Myocyte (in vitro differentiated cells): Measurements from ENCODE around the gene NEMP2. TPM values are rescaled to one million over a fixed set of nuclear protein-coding genes. Genes with fewer than 3 reads are reported as not detected.

ENCODE experiments used
- DNase-seq: peaks from one replicate; pipeline ENCODE4 v3.0.0-alpha.2; 2012; ENCODE audit warnings: low read depth
- polyA plus RNA-seq: library from polyadenylated mRNA; unstranded; fragments of >200 nt; gene quantifications from one replicate; pipeline ENCODE4 v1.2.1, GENCODE V29; 2012; ENCODE audit warnings: missing spikeins
- total RNA-seq: library from RNA; depleted of rRNA; stranded (reverse); fragments of >200 nt; gene quantifications from 2 replicates; pipeline ENCODE4 v1.2.3, GENCODE V29; 2014

Gene NEMP2, protein sequence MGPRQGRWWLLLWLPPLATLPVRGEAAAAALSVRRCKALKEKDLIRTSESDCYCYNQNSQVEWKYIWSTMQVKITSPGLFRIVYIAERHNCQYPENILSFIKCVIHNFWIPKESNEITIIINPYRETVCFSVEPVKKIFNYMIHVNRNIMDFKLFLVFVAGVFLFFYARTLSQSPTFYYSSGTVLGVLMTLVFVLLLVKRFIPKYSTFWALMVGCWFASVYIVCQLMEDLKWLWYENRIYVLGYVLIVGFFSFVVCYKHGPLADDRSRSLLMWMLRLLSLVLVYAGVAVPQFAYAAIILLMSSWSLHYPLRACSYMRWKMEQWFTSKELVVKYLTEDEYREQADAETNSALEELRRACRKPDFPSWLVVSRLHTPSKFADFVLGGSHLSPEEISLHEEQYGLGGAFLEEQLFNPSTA
- 2.0 and 4.7 TPM in 2 replicates for total RNA-seq
- 3.6 TPM for polyA plus RNA-seq

DNA sequence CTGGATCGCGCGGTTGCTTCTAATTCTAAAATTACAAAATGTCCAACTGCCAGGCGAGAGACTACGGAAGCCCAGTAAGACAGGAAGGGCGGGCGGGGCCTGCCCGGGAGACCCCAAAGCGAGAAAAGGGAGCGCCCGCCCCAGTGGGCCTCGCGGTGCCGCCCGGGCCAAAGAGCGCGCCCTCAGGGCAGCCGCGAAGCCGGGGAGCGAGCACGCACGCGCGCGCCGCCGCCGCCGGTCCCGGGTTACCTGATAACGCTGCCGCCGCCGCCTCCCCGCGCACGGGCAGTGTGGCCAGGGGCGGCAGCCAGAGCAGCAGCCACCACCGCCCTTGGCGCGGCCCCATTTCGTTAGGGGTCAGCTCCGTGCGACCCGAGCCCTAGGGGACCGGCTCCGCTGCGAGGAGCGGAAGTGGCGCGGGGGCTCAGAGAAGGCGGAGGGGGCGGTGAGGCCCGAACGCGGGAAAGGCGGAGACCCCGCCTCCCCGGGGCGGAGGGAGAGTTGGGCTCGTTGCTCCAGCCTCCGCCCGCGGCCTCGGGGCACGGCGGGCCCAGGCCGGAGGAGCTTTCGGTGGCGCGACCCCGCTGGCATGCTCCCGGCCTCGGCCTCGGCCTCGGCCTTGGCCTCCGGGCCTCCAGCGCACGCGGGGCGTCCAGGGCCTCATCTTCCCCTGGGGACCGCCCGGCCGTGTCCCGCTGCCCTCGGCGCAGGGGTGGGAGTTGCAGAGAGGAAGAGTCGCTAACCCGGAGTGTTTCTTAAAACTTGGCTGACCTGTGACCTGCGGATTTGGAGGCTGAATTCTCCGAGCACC is at the start of gene NEMP2:
NEMP2 (minus strand) TSS at position 413 of the 811 bp plus-strand sequence; CDS start at position 346, 67 bp downstream.
- peak; percentile 75 for DNase-seq

DNA sequence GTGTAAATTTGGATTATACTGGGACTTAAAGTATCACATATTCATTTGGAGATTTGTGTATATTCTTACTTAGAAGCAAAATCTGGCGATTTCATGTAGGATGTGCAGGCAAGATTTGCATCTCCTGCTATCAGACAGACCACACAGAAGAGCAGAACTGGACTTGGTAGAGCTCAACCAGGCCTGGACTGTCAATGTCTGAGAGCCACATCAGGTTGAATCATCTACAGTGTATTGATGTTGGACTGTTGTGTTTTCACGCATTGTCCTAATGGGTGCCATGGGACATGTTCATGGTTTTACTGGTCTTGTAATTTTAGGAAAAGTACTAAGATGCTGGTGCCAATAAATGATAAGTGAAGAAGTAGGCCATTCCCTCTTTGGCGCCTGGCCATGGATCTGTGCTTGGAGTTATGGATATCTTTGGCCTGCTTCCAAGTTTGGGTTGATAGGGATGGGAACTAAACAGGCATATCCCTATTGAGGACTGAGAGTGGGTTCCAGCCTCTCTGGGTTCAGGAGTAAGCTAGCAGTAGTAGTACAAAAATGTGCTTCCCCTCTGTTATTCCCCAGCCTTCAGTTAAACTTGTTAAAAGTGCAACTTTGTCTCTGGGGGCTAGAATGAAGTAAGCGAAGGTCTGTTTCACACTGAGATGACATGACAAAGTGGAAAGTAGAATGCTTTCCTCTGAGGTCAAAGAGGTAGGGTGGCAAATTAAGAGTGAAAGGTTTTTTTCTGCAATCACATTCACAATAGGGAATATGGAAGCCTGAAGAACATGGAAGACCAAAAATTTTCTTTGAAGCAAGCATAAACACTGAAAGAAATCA is 49.2 kb upstream of the NEMP2 start:
- no peak for DNase-seq

DNA sequence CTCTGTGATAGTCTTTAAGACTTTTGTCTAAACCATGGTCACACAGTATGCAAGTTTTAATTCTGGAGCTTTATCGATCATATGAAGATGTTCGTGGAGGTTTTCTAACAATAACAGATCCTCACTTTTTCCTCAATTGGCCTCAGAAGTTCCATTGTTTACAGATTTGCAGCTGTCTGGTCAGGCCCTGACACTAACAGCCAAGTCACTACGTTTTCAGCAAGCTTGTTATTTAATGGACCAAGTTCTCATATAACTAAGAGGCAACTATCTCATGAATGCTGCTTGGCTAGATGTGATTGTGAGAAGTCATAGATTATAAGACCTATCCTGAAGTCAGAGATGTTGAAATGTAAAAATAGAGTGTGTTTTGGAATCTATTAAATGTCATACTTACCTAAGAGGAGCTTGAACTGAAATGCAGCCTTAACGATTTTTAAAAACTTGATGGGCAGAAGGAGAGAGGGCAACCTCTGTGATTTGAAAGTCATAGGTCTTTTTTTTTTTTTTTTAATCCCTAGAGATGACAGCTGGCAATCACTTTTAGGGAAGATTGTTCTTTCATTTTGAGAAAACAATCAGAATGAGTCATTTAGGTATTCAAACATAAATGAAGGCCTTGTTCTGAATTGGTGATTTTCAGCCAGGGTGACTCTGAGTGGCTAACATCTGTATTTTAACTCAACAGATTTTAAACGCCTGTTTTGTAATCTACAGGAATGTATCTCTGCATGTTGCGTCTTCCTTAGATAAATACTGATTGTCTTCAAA is 48.4 kb upstream of the NEMP2 start:
- DNase-seq = peak; percentile 28

DNA sequence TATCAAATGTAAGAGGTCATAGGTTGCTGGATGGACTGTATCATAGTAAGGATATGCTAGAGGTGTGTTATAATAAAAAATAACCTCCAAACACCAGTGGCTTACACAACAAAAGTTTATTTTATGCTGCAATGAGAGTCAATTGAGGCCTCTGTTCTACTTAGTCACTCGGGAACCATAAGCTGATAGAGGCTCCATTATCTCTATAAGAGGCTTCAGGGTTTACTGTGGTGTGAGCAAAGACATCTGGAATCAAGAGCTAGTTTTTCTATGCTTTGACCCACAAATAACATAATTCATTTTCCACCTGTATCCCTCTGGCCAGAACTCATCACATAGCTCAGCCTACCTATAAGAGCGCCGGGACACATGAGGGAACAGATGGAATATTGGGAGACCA is 47.5 kb upstream of the NEMP2 start:
- DNase-seq = no peak

DNA sequence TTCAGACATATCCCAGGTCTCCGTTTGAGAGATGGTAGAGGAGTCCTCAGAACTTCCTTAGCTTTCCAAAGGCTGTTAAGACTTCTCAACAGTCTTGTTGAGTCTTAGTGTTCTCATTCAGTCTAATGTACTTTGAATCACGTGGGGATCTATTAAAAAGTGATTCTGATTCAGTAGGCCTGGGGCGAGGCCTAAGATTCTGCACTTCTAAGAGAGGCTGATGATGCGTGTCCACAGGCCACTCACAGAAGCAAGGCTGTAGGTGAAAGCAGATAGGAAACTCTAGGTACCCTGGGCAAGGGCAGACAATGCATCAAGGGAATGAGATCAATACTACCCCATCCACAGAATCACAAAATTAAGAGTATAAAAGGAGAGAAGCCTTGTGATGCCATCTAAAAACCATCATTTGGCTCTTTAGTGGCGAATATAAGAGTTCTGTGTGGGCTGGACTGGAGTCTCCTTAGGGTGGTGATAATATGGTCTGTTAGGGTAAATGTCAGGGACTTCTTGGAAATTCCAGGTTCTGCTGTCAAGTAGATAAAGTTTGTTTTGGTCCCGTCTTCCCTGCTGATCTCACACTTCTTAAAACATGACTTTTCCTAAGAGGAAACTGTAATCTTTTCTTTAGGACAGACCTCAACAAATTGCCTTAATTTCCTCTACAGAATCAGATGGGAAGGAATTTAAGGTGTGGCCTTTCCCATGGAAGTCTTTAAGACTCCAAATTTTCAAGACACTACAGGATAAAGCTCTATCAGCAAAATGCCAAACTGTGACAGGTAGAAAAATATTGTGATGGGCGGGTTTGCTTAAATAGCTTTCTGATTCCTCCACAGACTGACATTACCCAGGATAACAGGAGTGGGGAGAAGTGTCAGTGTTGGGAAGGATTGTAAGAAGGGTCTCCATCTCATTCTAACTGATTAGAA is 45.7 kb upstream of the NEMP2 start:
- no peak for DNase-seq

DNA sequence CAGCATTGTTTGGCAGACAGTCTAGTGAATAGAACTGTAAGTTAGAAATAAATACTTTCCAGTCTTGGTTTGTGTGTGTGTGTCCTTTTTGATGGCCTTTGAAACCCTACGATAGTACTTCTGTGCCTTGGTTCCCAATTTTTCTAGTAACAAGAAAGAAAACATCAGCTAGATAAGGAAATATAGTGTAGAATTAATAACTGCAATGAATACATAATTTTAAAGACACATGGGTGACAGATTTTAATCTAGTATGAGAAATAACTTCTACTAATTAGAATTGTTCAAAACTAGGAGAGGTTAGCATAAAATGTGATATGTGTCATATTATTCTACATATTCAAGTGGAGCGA is 44.5 kb upstream of the NEMP2 start:
- DNase-seq = no peak

DNA sequence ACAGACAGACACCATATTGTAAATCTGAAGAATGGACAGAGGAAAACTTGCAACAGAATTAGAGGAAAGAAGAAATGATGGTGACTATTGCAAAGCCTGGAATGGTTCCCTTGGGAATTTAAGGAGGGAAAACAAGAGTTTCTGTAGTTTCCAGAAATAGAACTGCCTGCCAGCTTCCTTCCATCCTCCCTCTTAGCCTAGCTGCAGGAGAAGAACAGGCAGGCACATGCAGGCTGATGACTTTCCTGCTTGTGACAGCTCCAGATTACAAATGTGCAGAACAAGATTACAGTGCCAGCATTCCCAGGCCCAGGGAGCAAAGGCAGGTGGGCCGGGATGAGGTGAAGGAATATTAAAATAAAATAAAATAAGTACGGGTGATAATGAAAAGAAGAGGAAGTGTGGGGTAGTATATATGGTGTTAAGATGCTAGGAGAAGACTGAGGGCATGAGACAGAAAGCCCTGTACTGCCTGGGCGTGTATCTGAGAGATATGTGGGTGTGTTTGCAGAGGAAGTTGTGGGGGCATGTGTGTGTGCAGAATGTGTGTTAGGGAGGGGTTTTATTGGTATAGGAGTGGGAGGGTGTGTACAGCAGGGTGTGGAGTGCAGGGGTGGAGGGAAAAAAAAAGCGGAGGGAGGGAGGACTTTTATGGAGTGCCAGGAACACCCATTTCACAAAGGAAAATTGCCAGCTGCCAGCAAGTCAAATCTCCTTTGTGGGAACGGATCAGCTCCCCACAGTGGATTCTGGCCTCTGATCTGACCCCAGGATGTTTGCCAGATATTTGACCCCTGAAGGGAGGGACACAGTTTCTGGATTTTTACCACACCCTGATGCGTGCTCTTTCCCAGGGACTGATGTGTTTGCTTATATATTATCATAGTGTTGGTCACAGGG is 43.9 kb upstream of the NEMP2 start:
- peak; percentile 85 for DNase-seq

DNA sequence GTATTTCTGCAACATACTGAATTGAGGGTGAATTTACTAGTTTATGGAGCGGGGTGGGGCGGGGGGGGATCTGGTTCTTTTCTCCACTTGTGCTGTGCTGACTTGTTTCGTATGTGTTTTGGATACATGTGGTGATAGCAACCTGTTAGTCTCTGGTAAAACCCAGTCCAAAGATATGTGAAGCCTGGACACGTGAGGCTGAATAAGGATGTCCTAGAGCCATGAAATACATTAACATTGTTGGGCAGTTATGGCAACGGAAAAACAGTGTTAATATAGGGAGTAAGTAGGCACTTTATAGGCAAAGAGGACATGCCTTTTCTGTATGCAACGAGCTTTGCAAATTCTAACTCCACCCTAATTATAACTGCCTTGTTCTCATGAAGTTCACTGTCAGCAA is 42.1 kb upstream of the NEMP2 start:
- DNase-seq = no peak

DNA sequence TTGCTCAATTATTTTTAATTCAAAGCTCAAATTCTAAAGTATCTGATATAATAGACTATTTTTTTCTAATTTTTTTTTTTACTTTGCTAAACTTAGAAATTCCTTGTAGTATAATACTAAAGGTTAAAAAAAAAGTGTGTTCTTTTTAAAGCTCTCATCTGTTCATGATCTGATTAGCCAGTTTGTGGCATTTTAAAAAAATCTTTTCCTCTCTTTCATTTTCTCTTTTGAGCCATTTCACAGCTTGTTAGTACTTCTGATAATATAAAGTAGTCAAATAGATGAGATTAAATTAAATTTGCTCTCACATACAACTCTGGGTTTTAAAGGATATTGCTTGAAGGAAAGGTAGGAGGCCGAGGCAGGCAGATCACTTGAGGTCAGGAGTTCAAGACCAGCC is 40.7 kb upstream of the NEMP2 start:
- DNase-seq = no peak

DNA sequence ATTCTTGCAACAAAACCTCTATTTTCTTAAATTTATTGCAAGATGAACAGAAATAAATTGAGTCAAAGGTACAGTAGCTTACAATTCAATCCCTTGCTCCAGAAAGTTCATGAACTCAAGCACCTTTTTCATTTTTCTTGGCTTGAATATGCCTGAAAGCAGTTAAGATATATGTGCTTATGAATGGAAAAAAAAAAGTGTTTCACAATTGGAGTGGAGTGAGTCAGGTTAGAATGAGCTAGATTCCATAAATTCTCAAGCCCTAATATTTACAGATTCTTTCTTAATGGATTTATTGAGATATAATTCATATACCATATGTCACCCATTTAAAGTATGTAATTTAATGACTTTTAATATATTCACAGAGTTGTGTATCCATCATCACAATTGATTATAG is 39.6 kb upstream of the NEMP2 start:
- DNase-seq = no peak

DNA sequence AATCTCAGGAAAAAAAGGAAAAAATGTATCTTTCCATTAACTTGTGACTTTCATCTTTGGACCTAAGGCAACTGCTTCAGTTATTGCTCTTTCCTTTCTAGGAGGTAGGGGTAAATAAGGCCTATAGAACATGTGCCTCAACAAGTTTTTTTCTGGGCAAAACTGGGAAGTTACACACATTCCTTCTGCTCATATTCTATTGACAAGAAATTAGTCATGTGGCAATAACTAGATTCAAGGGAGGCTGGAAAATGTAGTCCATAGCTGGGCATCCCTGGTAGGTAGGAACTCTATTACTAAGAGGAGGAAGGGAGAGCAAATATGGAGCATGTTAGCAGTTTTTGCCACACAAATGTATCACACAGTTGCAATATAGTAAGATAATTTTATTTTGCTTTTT is 37.7 kb upstream of the NEMP2 start:
- no peak for DNase-seq

DNA sequence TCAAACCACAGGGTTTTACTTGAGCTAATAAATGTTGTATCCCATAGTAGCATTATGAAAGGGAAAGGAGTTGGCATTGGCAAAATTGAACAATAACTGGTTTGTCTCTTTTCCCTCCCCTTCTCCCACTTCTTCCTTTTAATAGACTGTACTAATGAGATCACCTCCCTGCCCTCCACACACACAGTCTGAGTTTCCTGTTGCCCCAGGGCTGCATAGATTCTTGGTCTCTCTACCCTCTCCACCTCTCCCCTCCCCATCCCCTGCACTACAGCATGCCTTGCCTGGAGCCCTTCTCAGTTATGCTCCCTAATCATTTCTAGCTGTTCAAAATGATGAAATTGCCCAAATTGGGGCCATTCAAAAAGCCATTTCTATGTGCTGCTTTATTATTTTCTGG is 37.2 kb upstream of the NEMP2 start:
- no peak for DNase-seq

DNA sequence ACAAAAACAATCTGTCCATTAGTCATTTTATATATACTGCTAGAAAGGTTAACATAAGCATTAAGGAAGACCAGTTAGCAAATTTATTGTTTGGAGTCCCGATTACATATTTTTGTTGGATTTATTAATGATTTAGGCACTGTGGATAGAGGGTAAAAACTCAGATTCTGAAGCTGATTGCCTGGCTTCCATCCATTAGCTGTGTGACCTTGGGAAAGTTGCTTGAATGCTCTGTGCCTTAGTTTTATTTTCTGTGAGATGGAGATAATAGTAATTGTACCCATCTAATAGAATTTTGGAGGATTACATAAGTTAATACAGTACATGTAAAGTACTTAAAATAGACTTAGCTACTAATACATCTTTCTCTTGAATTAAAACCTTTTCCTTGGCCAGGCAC is 36.3 kb upstream of the NEMP2 start:
- DNase-seq = no peak

DNA sequence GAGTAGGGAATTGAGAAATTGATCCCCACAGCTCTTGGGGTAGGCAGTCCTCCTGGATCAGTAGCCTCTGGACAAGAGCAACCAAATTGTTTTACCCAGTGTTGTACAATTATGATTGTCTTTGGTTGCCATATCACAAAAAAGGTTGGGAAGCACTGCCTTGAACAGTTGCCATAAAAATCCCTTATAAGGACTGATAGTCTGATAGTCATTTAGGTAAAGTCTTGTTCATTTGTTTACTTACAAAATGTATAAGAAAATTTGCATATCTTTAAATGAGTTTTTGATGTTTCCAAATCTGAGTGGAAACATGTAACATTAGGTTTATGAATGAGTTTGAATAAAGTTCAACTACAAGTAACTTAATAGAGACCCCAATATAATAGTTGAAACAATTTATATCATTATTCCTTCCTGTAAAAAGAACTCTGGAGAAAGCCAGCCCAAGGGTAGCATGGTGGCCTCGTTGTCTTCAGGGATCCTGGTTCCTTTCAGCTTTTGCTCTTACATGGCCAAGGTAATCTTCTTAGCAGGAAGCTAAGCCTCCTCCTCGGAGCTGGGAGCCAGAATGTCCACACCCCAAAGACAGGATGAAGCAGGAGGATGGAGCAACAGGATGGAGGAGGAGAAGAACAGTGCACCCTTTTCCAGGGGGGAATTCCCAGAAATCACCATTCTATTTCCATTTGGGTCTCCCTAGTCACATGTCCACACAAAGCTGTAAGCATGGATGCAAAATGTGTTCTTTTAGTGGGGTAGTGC is 35.7 kb upstream of the NEMP2 start:
- DNase-seq = no peak

DNA sequence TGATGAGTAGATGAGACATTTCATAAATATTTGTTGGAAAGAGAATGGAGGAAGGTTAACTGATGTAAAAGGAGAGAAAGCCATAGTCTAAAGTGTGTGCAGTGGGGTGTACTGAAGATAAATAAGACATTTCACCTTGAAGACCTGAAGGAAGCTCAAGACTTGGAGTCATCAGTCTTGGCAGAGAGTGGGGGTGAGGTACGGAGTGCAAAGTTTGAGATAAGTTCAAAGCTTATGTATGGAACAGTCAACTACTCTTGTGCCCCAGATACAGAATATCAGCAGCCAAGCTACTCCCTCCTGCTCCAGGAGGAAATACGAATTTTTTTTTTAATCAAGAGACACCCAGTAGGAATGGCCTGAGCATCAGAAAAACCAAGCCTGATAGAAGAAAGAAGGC is 30.3 kb upstream of the NEMP2 start:
- no peak for DNase-seq

DNA sequence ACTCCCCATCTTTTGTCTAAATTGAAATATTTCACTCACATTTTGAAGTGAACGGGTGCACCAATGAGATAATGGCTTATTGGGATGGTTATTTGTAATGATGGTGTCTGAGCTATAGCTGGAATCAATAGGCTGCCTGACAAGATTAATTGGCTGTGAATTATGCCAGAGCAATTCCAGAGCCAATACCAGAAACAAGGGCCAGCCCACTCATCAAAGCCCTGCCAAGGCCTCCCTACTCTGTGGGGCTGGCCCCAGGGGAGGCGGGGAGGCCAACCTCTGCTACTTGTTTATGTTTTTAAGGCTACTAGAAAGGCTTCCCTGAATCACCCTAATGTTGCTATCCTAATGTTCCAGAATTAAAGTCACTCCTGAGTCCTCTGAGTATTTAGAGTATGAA is 29.1 kb upstream of the NEMP2 start:
- no peak for DNase-seq

DNA sequence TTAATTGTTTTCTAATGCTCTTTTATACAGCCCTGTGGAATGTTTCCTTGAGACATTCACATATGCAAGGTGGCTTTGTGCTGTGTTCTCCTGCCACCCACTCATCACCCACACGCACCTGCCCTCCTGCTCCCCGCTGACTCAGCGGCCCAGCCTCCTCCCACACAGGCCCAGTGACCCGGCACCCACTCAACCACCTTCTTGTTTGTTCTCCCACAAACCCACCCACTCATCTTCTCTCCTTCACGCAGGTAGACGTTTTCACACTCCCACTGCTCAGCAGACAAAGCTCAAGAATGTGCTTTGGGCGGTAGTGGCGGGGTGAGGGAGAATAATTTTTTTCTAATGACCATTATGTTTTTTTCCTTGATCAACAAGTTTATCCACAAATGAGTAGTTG is 28.6 kb upstream of the NEMP2 start:
- DNase-seq = no peak

DNA sequence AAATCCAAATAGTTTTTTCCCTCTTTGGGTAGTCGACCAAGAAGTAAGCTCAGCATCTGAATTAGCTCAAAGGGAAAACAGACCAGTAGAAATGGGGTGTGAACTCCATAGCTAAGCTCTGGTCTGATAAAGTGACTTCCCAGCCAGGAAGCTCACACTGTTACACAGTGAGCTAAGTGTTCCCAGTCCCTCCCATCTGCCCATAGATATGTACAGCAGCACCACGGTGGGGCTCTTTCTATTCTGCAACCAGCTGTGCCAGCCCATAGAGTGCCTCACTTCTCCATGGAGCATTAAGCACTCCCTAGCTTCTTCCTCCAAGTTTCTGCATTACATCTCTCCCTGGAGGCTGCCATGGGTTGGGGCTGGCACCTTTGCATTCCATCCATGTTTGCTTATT is 27.6 kb upstream of the NEMP2 start:
- DNase-seq = no peak
